ENCODE measurements around the gene NLRP1. TPM values are rescaled to one million over a fixed set of nuclear protein-coding genes. Genes with fewer than 3 reads are reported as not detected.

NLRP1 gene
- total RNA-seq, 4 donors from 2014 or later = 15.4 to 19.5 (median 18.0) TPM

- Histone ChIP-seq H3K27ac (replicated peaks in 1 of 4) (peak overlapping the region; percentile 3 to 63 (median 24)), H3K9me3 (no peaks in the 10 kb centered on the region), H3K27me3 (no peaks in the 10 kb centered on the region), H3K4me3 (no peak overlapping the region), H3K4me1 (peaks cover 8 to 17% (median 15%) of the 10 kb centered on the region in 4 donors), H3K36me3 (peaks cover 0 to 69% (median 24%) of the 10 kb centered on the region in 4 donors)
- no peak for DNase-seq (ENCODE audit: extremely low spot score)
- intact Hi-C loops (cut with DNase I) = no loop called here
- whole genome bisulfite sequencing = 86% methylated on average over 7 of the region's 9 CpGs
- no peak for TF ChIP-seq POLR2A (IDR thresholded peaks at IDR 0.05; ENCODE audit: low read depth)
- no peak for TF ChIP-seq CTCF (IDR thresholded peaks at IDR 0.05)
- no peak for TF ChIP-seq POLR2AphosphoS5 (IDR thresholded peaks at IDR 0.05)
- no peak for TF ChIP-seq EP300 (IDR thresholded peaks at IDR 0.05)
Observed at GRCh38 chr17:5527601-5528250, 56.6 kb downstream of the NLRP1 start.

- Histone ChIP-seq H3K27ac (replicated peaks in 1 of 4) (peak overlapping the region; percentile 16 to 63 (median 46)), H3K36me3 (peaks cover 0 to 67% (median 19%) of the 10 kb centered on the region in 4 donors), H3K27me3 (no peaks in the 10 kb centered on the region), H3K4me3 (no peak overlapping the region), H3K9me3 (no peaks in the 10 kb centered on the region), H3K4me1 (peaks cover 8 to 17% (median 15%) of the 10 kb centered on the region in 4 donors)
- peak; percentile 24 to 39 for TF ChIP-seq POLR2AphosphoS5 (IDR thresholded peaks at IDR 0.05)
- TF ChIP-seq POLR2A (IDR thresholded peaks at IDR 0.05; ENCODE audit: low read depth) = no peak
- no peak for TF ChIP-seq EP300 (IDR thresholded peaks at IDR 0.05)
- TF ChIP-seq CTCF (IDR thresholded peaks at IDR 0.05) = no peak
- WGBS = 61% methylated on average over 11 of the region's 14 CpGs
- intact Hi-C loops (cut with DNase I) = no loop called here
- DNase-seq (ENCODE audit: extremely low spot score) = no peak
Observed at GRCh38 chr17:5526821-5527598, 57.3 kb downstream of the NLRP1 start.

- WGBS = 98% methylated on average over 5 of the region's 5 CpGs
- Histone ChIP-seq H3K4me1 (peaks cover 8 to 17% (median 15%) of the 10 kb centered on the region in 4 donors), H3K4me3 (no peak overlapping the region), H3K27me3 (no peaks in the 10 kb centered on the region), H3K9me3 (no peaks in the 10 kb centered on the region), H3K36me3 (peaks cover 0 to 51% (median 10%) of the 10 kb centered on the region in 4 donors), H3K27ac (replicated peaks in 1 of 4) (no peak overlapping the region)
- no peak for DNase-seq (ENCODE audit: extremely low spot score)
- TF ChIP-seq POLR2A (IDR thresholded peaks at IDR 0.05; ENCODE audit: low read depth) (no peak), EP300 (IDR thresholded peaks at IDR 0.05) (no peak), POLR2AphosphoS5 (IDR thresholded peaks at IDR 0.05) (no peak), CTCF (IDR thresholded peaks at IDR 0.05) (no peak)
- intact Hi-C loops (cut with DNase I) = no loop called here
Observed at GRCh38 chr17:5523249-5523648, 61.1 kb downstream of the NLRP1 start.

GRCh38 chr17:5522476-5522875 lies 61.8 kb downstream of the NLRP1 start:
- no peak overlapping the region for H3K27ac ChIP-seq (replicated peaks in 1 of 4)
- WGBS = 60% methylated on average over 1 of the region's 1 CpG
- H3K4me3 ChIP-seq = no peak overlapping the region
- no peak for DNase-seq (ENCODE audit: extremely low spot score)
- H3K27me3 ChIP-seq = no peaks in the 10 kb centered on the region
- peaks cover 5 to 15% (median 14%) of the 10 kb centered on the region in 4 donors for H3K4me1 ChIP-seq
- intact Hi-C loops (cut with DNase I) = no loop called here
- H3K9me3 ChIP-seq = no peaks in the 10 kb centered on the region
- TF ChIP-seq CTCF (IDR thresholded peaks at IDR 0.05) (no peak), POLR2AphosphoS5 (IDR thresholded peaks at IDR 0.05) (no peak), POLR2A (IDR thresholded peaks at IDR 0.05; ENCODE audit: low read depth) (no peak)
- peaks cover 0 to 53% (median 12%) of the 10 kb centered on the region in 4 donors for H3K36me3 ChIP-seq
